Lower lobe of right lung (tissue), 2 donors: ENCODE measurements around the gene SLC6A5. TPM values are rescaled to one million over a fixed set of nuclear protein-coding genes. Genes with fewer than 3 reads are reported as not detected.

ENCODE experiments used
- ATAC-seq, 2 donors: fragments of 200-7000 bp; cut with Tn5 transposase; one replicate each; pipeline ENCODE4 v1.9.1; 2020 to 2022; ENCODE audit warnings: mild to moderate bottlenecking in 2 of 2, moderate library complexity in 2 of 2
- DNase-seq: peaks from one replicate; pipeline ENCODE4 v3.0.0-alpha.2; 2020
- H3K27ac ChIP-seq: fragments of 200-600 bp; one replicate; pipeline ENCODE4 v1.8.0; 2022
- H3K27me3 ChIP-seq: fragments of 200-600 bp; one replicate; pipeline ENCODE4 v1.8.0; 2022; ENCODE audit warnings: low read depth
- H3K36me3 ChIP-seq: fragments of 200-600 bp; one replicate; pipeline ENCODE4 v1.8.0; 2022; ENCODE audit warnings: mild to moderate bottlenecking
- H3K4me1 ChIP-seq: fragments of 200-600 bp; one replicate; pipeline ENCODE4 v1.8.0; 2022
- H3K4me3 ChIP-seq: fragments of 200-600 bp; one replicate; pipeline ENCODE4 v1.8.0; 2022; ENCODE audit warnings: mild to moderate bottlenecking
- H3K9me3 ChIP-seq: fragments of 200-600 bp; one replicate; pipeline ENCODE4 v1.8.0; 2022
- intact Hi-C: fragments of 100-400 bp; cut with DNase I; formaldehyde crosslinking; loops from one replicate; pipeline ENCODE4 v1.11.0; 2022
- total RNA-seq: library from RNA; stranded (reverse); fragmentation: NEBNext Ultra II Directional; extraction: Animal tissue kit (Norgen Biotek cat#: 25700); gene quantifications from one replicate; pipeline ENCODE4 v1.2.1, GENCODE V29; 2021
- TF ChIP-seq, protein P1 (sequence below): fragments of 200-600 bp; IDR thresholded peaks from one replicate; pipeline ENCODE4 v1.8.0; 2022; ENCODE audit warnings: antibody characterized with exemption, mild to moderate bottlenecking
- donor health status: DM: no; HTN: yes; CAD: no; lungs with severe emphysema.

The SLC6A5 gene
- total RNA-seq, 1 donor from 2014 or later, result not detected

GRCh38 chr11:20611445-20611844, 12.0 kb downstream of the SLC6A5 start:
- intact Hi-C loops, result no loop called here
- Histone ChIP-seq H3K9me3 (no peaks in the 10 kb centered on the region), H3K27me3 (peaks cover 42% of the 10 kb centered on the region), H3K36me3 (no peaks in the 10 kb centered on the region), H3K27ac (no peak overlapping the region), H3K4me3 (no peak overlapping the region), H3K4me1 (peaks cover 8% of the 10 kb centered on the region)
- TF ChIP-seq, protein P1, sequence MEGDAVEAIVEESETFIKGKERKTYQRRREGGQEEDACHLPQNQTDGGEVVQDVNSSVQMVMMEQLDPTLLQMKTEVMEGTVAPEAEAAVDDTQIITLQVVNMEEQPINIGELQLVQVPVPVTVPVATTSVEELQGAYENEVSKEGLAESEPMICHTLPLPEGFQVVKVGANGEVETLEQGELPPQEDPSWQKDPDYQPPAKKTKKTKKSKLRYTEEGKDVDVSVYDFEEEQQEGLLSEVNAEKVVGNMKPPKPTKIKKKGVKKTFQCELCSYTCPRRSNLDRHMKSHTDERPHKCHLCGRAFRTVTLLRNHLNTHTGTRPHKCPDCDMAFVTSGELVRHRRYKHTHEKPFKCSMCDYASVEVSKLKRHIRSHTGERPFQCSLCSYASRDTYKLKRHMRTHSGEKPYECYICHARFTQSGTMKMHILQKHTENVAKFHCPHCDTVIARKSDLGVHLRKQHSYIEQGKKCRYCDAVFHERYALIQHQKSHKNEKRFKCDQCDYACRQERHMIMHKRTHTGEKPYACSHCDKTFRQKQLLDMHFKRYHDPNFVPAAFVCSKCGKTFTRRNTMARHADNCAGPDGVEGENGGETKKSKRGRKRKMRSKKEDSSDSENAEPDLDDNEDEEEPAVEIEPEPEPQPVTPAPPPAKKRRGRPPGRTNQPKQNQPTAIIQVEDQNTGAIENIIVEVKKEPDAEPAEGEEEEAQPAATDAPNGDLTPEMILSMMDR, result no peak
- ATAC-seq, result no peak
- DNase-seq, result no peak

GRCh38 chr11:20611892-20612291, 12.5 kb downstream of the SLC6A5 start:
- peaks cover 38% of the 10 kb centered on the region for H3K27me3 ChIP-seq
- no peaks in the 10 kb centered on the region for H3K9me3 ChIP-seq
- H3K4me1 ChIP-seq, result peaks cover 8% of the 10 kb centered on the region
- no peak overlapping the region for H3K4me3 ChIP-seq
- H3K27ac ChIP-seq, result no peak overlapping the region
- ATAC-seq (no peak), DNase-seq (no peak)
- intact Hi-C loops, result no loop called here
- TF ChIP-seq, protein P1, result no peak
- no peaks in the 10 kb centered on the region for H3K36me3 ChIP-seq

DNA sequence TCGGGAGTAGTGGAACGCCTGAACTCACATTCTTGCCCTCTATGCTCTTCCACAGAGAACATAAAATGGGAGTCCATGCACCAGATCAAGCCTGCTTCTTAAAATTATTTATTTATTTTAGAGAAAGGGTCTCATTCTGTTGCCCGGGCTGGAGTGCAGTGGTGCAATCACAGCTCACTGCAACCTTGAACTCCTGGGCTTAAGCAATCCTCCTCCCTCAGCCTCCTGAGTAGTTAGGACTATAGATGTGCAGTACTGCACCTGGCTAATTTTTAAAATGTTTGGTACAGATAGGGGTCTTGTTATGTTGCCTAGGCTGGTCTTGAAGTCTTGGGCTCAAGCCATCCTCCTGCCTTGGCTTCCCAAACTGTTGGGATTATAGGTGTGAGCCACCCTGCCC, 13.0 kb downstream of the SLC6A5 start:
- TF ChIP-seq, protein P1, result no peak
- H3K27ac ChIP-seq, result no peak overlapping the region
- DNase-seq (no peak), ATAC-seq (no peak)
- intact Hi-C loops, result no loop called here
- H3K27me3 ChIP-seq, result peaks cover 32% of the 10 kb centered on the region
- H3K4me1 ChIP-seq, result peaks cover 8% of the 10 kb centered on the region
- no peak overlapping the region for H3K4me3 ChIP-seq
- no peaks in the 10 kb centered on the region for H3K9me3 ChIP-seq
- no peaks in the 10 kb centered on the region for H3K36me3 ChIP-seq

DNA sequence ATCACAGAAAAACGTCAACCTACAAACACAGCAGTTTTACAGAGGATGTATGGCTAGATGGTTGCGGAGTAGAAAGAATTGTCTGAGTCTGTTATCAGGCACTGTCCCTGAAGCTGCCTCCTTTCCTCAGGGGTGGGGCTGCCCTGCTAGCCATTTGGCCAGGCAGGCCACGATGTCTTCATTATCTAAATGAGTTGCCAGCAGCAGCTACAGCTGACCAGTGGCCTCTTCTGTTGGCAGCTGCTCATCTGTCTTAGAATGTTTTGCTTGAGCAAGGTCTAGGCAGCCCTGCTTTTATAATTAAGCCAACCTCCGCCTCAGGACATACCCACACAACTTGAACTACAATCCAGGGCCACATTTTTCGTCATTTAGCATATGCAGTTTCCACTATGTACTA, 17.5 kb downstream of the SLC6A5 start:
- intact Hi-C loops, result no loop called here
- DNase-seq (no peak), ATAC-seq (no peak)
- Histone ChIP-seq H3K36me3 (no peaks in the 10 kb centered on the region), H3K9me3 (no peaks in the 10 kb centered on the region), H3K27ac (no peak overlapping the region), H3K4me1 (no peaks in the 10 kb centered on the region), H3K4me3 (no peak overlapping the region), H3K27me3 (peaks cover 4% of the 10 kb centered on the region)
- TF ChIP-seq, protein P1, result no peak

DNA sequence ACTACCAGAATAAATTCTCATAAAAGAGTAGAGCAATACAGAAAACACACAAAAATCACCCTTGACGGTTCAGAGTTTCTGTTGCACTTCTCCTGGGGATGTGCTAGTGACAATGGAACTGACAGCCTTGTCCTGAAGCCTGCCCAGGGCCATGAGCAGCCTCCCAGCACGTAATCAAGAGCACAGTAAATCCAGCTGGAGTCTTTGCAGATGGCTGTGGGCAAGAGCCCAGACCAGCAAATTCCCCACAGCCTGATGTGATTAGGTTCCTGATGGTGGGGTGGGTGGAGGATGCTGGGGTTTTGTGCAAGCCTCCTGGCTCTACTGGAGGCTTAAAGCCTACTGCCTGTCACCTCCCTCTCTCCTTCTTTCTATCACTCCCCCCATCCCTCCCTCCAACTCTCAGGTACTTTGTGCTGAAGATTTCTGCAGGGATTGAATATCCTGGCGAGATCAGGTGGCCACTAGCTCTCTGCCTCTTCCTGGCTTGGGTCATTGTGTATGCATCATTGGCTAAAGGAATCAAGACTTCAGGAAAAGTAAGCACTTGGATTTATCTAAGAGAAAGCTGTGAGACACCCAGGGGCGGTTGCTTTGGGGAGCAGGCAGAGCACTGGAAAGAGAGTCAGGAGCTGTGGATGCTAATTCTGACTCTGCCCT, 18.1 kb downstream of the SLC6A5 start:
- TF ChIP-seq, protein P1, result no peak
- H3K4me1 ChIP-seq, result no peaks in the 10 kb centered on the region
- peaks cover 4% of the 10 kb centered on the region for H3K27me3 ChIP-seq
- no peak overlapping the region for H3K4me3 ChIP-seq
- ATAC-seq, result no peak
- H3K9me3 ChIP-seq, result no peaks in the 10 kb centered on the region
- no peak overlapping the region for H3K27ac ChIP-seq
- intact Hi-C loops, result no loop called here
- DNase-seq, result no peak
- H3K36me3 ChIP-seq, result no peaks in the 10 kb centered on the region
